Measurements from ENCODE around the gene GMCL1.

GRCh38 chr2:69827796-69828540 lies 1.5 kb upstream of the GMCL1 start:
- TF ChIP-seq CTCF (IDR thresholded peaks at IDR 0.05), result no peak
- TF ChIP-seq EP300 (IDR thresholded peaks at IDR 0.05), result no peak
